Measurements from ENCODE around the gene PSKH1. TPM values are rescaled to one million over a fixed set of nuclear protein-coding genes. Genes with fewer than 3 reads are reported as not detected.

PSKH1 gene
- polyA plus RNA-seq, 1 donor from 2014 or later, result 3.8 TPM

- H3K27ac ChIP-seq (ENCODE audit: low read length), result peak within 1 kb of the TSS; percentile 60
- H3K79me2 ChIP-seq (replicated peaks; ENCODE audit: insufficient read depth, low read length), result peaks cover 26% of the 10 kb centered on the region
- no peaks in the 10 kb centered on the region for H3K9me2 ChIP-seq (ENCODE audit: insufficient read depth, low read length)
- H3K9me3 ChIP-seq (ENCODE audit: low read length), result no peaks in the 10 kb centered on the region
- no peaks in the 10 kb centered on the region for H3F3A ChIP-seq (ENCODE audit: insufficient read depth, low read length, poor library complexity, severe bottlenecking)
- peak within 1 kb of the TSS; percentile 72 for H3K4me2 ChIP-seq (ENCODE audit: low read length)
- TF ChIP-seq EP300 (conservative IDR thresholded peaks at IDR 0.05; ENCODE audit: poor library complexity, severe bottlenecking) (peak; percentile 26), CTCF (IDR thresholded peaks at IDR 0.05; ENCODE audit: poor library complexity, severe bottlenecking) (no peak), REST (IDR thresholded peaks at IDR 0.05; ENCODE audit: borderline replicate concordance) (no peak), RAD21 (conservative IDR thresholded peaks at IDR 0.05) (no peak), SMC3 (conservative IDR thresholded peaks at IDR 0.05; ENCODE audit: poor library complexity) (no peak), TAF1 (IDR thresholded peaks at IDR 0.05; ENCODE audit: low read depth) (no peak), POLR2AphosphoS5 (IDR thresholded peaks at IDR 0.05) (peak; percentile 84), MXI1 (conservative IDR thresholded peaks at IDR 0.05; ENCODE audit: poor library complexity, severe bottlenecking) (peak; percentile 71), EZH2 (IDR thresholded peaks at IDR 0.05; ENCODE audit: borderline replicate concordance, insufficient read depth, low read length, poor library complexity, severe bottlenecking) (no peak)
- peak within 1 kb of the TSS; percentile 87 for H3K4me3 ChIP-seq (ENCODE audit: low read length)
- H2AFZ ChIP-seq (ENCODE audit: low read depth, low read length), result peak within 1 kb of the TSS; percentile 41
- no peaks in the 10 kb centered on the region for H3K27me3 ChIP-seq (ENCODE audit: insufficient read depth, low read depth, low read length)
- no peaks in the 10 kb centered on the region for H4K20me1 ChIP-seq (ENCODE audit: insufficient read depth)
- no peaks in the 10 kb centered on the region for H3K36me3 ChIP-seq (ENCODE audit: insufficient read depth, low read length)
- peak within 1 kb of the TSS; percentile 88 for H3K9ac ChIP-seq (ENCODE audit: low read length)
These were observed 20.2 kb upstream of the PSKH1 start, which contains the start of gene EDC4 for GRCh38 chr16:67872631-67873434. EDC4 (plus strand) TSS chr16:67873052; CDS start chr16:67873262, 210 bp downstream.

GRCh38 chr16:67873435-67874370 lies 19.4 kb upstream of the PSKH1 start:
- Histone ChIP-seq H3K27me3 (ENCODE audit: insufficient read depth, low read depth, low read length) (no peaks in the 10 kb centered on the region), H2AFZ (ENCODE audit: low read depth, low read length) (peak overlapping the region; percentile 41), H3K9me2 (ENCODE audit: insufficient read depth, low read length) (no peaks in the 10 kb centered on the region), H3K9me3 (ENCODE audit: low read length) (no peaks in the 10 kb centered on the region), H3K27ac (ENCODE audit: low read length) (peak overlapping the region; percentile 60), H3K36me3 (ENCODE audit: insufficient read depth, low read length) (no peaks in the 10 kb centered on the region), H3K4me2 (ENCODE audit: low read length) (peak overlapping the region; percentile 72), H3K9ac (ENCODE audit: low read length) (peak overlapping the region; percentile 88), H3K79me2 (replicated peaks; ENCODE audit: insufficient read depth, low read length) (peaks cover 26% of the 10 kb centered on the region), H4K20me1 (ENCODE audit: insufficient read depth) (no peaks in the 10 kb centered on the region), H3F3A (ENCODE audit: insufficient read depth, low read length, poor library complexity, severe bottlenecking) (no peaks in the 10 kb centered on the region), H3K4me3 (ENCODE audit: low read length) (peak overlapping the region; percentile 87)
- peak; percentile 19 for TF ChIP-seq REST (IDR thresholded peaks at IDR 0.05; ENCODE audit: borderline replicate concordance)
- no peak for TF ChIP-seq EZH2 (IDR thresholded peaks at IDR 0.05; ENCODE audit: borderline replicate concordance, insufficient read depth, low read length, poor library complexity, severe bottlenecking)
- no peak for TF ChIP-seq RAD21 (conservative IDR thresholded peaks at IDR 0.05)
- no peak for TF ChIP-seq MXI1 (conservative IDR thresholded peaks at IDR 0.05; ENCODE audit: poor library complexity, severe bottlenecking)
- TF ChIP-seq TAF1 (IDR thresholded peaks at IDR 0.05; ENCODE audit: low read depth), result no peak
- no peak for TF ChIP-seq POLR2AphosphoS5 (IDR thresholded peaks at IDR 0.05)
